Transverse colon (tissue), 4 donors: Measurements from ENCODE around the gene BSND. TPM values are rescaled to one million over a fixed set of nuclear protein-coding genes. Genes with fewer than 3 reads are reported as not detected.
A peak's percentile ranks its signal among the peaks of the same experiment; 100 is the strongest.

Source experiments
- DNase-seq: peaks from one replicate; pipeline ENCODE4 v3.0.0-alpha.2; 2019
- H3K27ac ChIP-seq, 4 donors: fragments of 200-600 bp; sonication (generic); 2 replicates each; pipeline ENCODE4 v1.5.1; 2016 to 2018; ENCODE audit warnings: inconsistent platforms in 4 of 4
- H3K27me3 ChIP-seq: fragments of 200-600 bp; sonication (generic); 2 replicates; pipeline ENCODE4 v1.5.1; 2017; ENCODE audit warnings: inconsistent platforms
- H3K36me3 ChIP-seq, 4 donors: fragments of 200-600 bp; sonication (generic); 2 replicates each; pipeline ENCODE4 v1.5.1; 2017 to 2019; ENCODE audit warnings: inconsistent platforms in 4 of 4
- H3K4me1 ChIP-seq, 4 donors: fragments of 200-600 bp; sonication (generic); 2 replicates each; pipeline ENCODE4 v1.5.1; 2017 to 2020; ENCODE audit warnings: inconsistent platforms in 4 of 4
- H3K4me3 ChIP-seq, 4 donors: fragments of 200-600 bp; sonication (generic); 1 replicate in 1 of 4; 2 replicates in 3 of 4; pipeline versions ENCODE4 v1.5.1 to v1.6.1; 2017 to 2019; ENCODE audit warnings: inconsistent platforms in 4 of 4
- H3K9me3 ChIP-seq, 2 donors: fragments of 200-600 bp; sonication (generic); 2 replicates each; pipeline ENCODE4 v1.5.1; 2017 to 2019; ENCODE audit warnings: inconsistent platforms in 2 of 2
- EP300 ChIP-seq: sonication (generic); formaldehyde crosslinking; IDR thresholded peaks from one replicate; pipeline ENCODE4 v1.6.1; 2017; ENCODE audit warnings: antibody characterized with exemption, low read depth
- POLR2A ChIP-seq: fragments of 450-650 bp; IDR thresholded peaks from one replicate; pipeline ENCODE4 v1.6.1; 2016; ENCODE audit warnings: antibody characterized with exemption, mild to moderate bottlenecking, moderate library complexity
- POLR2AphosphoS5 ChIP-seq, 3 donors: sonication (generic); formaldehyde crosslinking; IDR thresholded peaks; one replicate each; pipeline ENCODE4 v1.6.1; 2016; ENCODE audit warnings: antibody characterized with exemption in 3 of 3
- WGBS, 2 donors: methylation state at CpG; one replicate each; pipeline ENCODE4 v1.1.5; 2018; ENCODE audit warnings: low coverage in 1 of 2; 5-methylcytosine and 5-hydroxymethylcytosine counted together
- in situ Hi-C, 4 donors: fragments of 200-750 bp; cut with MboI; loops; one replicate each; pipeline versions ENCODE4 v1.15.0 to v1.15.1; 2017; ENCODE audit warnings: low sequenced_read_pairs in 3 of 4, low pct_ligation_motif_present in 1 of 4, low pct_unique_long_range_greater_than_20kb in 1 of 4
- intact Hi-C: fragments of 100-400 bp; cut with DNase I; formaldehyde crosslinking; loops from one replicate; pipeline ENCODE4 v1.15.1; 2023; ENCODE audit warnings: low total_unique reads
- total RNA-seq, 4 donors: library from RNA; depleted of rRNA; stranded (reverse); fragments of >200 nt; gene quantifications; one replicate each; pipeline ENCODE4 v1.1.0, GENCODE V29; 2016
- TF ChIP-seq, protein P1 (sequence below), 5 experiments: fragments of 200-600 bp in 3 of 5; fragments of 450-650 bp in 2 of 5; sonication (generic) in 3 of 5; IDR thresholded peaks; 1 replicate in 2 of 5; 2 replicates in 3 of 5; pipeline ENCODE4 v1.5.1; 2016 to 2017; ENCODE audit warnings: antibody characterized with exemption in 5 of 5, inconsistent platforms in 3 of 5, mild to moderate bottlenecking in 2 of 5, moderate library complexity in 1 of 5

BSND gene
- total RNA-seq, 4 donors from 2014 or later, result not detected

GRCh38 chr1:54951810-54952226 is 46.9 kb upstream of the BSND start:
- TF ChIP-seq POLR2AphosphoS5 (IDR thresholded peaks at IDR 0.05) (no peak), POLR2A (no peak), EP300 (no peak)
- TF ChIP-seq, protein P1, sequence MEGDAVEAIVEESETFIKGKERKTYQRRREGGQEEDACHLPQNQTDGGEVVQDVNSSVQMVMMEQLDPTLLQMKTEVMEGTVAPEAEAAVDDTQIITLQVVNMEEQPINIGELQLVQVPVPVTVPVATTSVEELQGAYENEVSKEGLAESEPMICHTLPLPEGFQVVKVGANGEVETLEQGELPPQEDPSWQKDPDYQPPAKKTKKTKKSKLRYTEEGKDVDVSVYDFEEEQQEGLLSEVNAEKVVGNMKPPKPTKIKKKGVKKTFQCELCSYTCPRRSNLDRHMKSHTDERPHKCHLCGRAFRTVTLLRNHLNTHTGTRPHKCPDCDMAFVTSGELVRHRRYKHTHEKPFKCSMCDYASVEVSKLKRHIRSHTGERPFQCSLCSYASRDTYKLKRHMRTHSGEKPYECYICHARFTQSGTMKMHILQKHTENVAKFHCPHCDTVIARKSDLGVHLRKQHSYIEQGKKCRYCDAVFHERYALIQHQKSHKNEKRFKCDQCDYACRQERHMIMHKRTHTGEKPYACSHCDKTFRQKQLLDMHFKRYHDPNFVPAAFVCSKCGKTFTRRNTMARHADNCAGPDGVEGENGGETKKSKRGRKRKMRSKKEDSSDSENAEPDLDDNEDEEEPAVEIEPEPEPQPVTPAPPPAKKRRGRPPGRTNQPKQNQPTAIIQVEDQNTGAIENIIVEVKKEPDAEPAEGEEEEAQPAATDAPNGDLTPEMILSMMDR (IDR thresholded peaks at IDR 0.05), result no peak
- no peak overlapping the region for H3K4me3 ChIP-seq
- no peaks in the 10 kb centered on the region for H3K9me3 ChIP-seq
- in situ Hi-C loops (loop anchor here in 1 of 4 donors (5.0 kb wide), 1 partner anchor 45 kb away; the partner anchor contains the start of gene BSND), intact Hi-C loops (loop anchor here (2.0 kb wide), 1 partner anchor 45 kb away; no protein-coding TSS in a partner anchor)
- DNase-seq, result no peak
- no peaks in the 10 kb centered on the region for H3K36me3 ChIP-seq
- 88 to 95% methylated on average over 3 to 4 of the region's 4 CpGs for WGBS, 2 donors
- peaks cover 3 to 19% (median 11%) of the 10 kb centered on the region in 4 donors for H3K4me1 ChIP-seq
- H3K27me3 ChIP-seq, result no peaks in the 10 kb centered on the region
- no peak overlapping the region for H3K27ac ChIP-seq

DNA sequence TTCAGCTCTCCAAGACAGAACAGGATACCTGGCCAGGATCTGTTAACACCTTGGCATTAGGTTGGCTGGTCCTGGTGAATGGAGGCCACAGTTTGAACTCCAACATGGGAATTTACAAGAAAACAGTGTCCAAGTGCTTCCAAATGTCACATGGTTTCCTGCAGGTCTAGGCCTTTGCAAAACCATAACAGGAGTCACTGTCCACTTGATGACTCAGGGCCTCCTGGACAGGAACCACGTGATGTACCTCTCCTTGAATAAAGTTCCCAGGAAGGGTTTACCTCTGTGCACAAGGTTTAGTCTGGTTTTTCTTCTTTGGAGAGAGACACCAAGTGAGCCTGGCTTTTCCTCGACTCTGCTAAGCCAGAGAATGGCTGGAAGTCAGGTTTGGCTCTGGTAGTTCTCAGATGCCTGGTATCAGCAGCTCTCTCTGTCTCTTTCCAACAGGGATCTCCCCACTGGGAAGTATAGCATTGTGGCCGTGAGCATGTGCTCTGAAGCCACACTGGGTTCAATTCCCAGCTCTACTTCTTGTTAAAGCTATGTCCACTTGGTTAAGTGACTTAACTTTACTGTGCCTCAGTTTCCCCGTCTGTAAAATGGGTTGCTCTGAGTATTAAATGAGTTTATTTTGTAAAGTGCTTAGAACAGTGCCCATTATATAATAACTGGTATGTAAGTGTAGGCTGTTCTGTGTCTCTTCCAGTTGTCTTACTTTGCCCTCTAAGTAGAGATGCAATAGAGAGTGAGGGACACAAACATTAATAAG is 45.6 kb upstream of the BSND start:
- peaks cover 0 to 5% of the 10 kb centered on the region in 2 donors for H3K9me3 ChIP-seq
- no peak overlapping the region for H3K4me3 ChIP-seq
- DNase-seq, result no peak
- in situ Hi-C loops, result loop anchor here in 1 of 4 donors (5.0 kb wide), 1 partner anchor 44 kb away; the partner anchor contains the start of gene BSND
- H3K4me1 ChIP-seq, result peaks cover 3 to 19% (median 11%) of the 10 kb centered on the region in 4 donors
- TF ChIP-seq POLR2A (no peak), EP300 (no peak), POLR2AphosphoS5 (IDR thresholded peaks at IDR 0.05) (no peak)
- TF ChIP-seq, protein P1 (IDR thresholded peaks at IDR 0.05), result no peak
- H3K27me3 ChIP-seq, result no peaks in the 10 kb centered on the region
- H3K27ac ChIP-seq, result no peak overlapping the region
- intact Hi-C loops, result no loop called here
- no peaks in the 10 kb centered on the region for H3K36me3 ChIP-seq
- 89 to 94% methylated on average over 3 to 4 of the region's 4 CpGs for WGBS, 2 donors

DNA sequence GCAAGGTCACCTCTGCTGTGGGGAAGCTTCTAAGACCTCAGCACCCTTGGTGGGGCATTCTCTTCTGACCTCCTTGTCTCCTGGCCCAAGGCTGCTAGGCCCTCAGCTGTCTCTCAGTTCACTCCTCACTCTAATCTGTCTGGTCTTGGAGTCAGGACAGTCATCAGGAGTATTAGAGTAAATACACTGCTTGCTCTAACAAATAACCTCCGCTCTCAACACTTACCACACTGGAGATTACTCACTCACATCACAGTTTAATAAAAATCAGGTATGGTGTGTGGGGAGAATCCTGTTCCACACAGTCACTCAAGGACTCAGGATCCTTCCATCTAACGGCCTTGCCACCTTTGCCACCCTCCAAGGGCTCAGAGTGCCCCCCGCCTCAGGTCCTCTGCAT is 44.9 kb upstream of the BSND start:
- TF ChIP-seq, protein P1 (IDR thresholded peaks at IDR 0.05), result no peak
- TF ChIP-seq POLR2AphosphoS5 (IDR thresholded peaks at IDR 0.05) (no peak), EP300 (no peak), POLR2A (no peak)
- 67% methylated on average over 3 of the region's 3 CpGs for WGBS, 2 donors
- H3K9me3 ChIP-seq, result peaks cover 0 to 5% of the 10 kb centered on the region in 2 donors
- no peaks in the 10 kb centered on the region for H3K36me3 ChIP-seq
- intact Hi-C loops, result no loop called here
- no peaks in the 10 kb centered on the region for H3K27me3 ChIP-seq
- H3K27ac ChIP-seq, result no peak overlapping the region
- H3K4me1 ChIP-seq, result peaks cover 3 to 19% (median 11%) of the 10 kb centered on the region in 4 donors
- no peak for DNase-seq
- H3K4me3 ChIP-seq, result no peak overlapping the region
- in situ Hi-C loops, result loop anchor here in 1 of 4 donors (5.0 kb wide), 1 partner anchor 43 kb away; the partner anchor contains the start of gene BSND

- no peak for DNase-seq
- Histone ChIP-seq H3K27ac (peak overlapping the region in 2 of 4 donors; percentile 21 to 25), H3K27me3 (no peaks in the 10 kb centered on the region), H3K9me3 (peaks cover 0 to 5% of the 10 kb centered on the region in 2 donors), H3K36me3 (no peaks in the 10 kb centered on the region), H3K4me1 (peaks cover 2 to 16% (median 9%) of the 10 kb centered on the region in 4 donors), H3K4me3 (no peak overlapping the region)
- intact Hi-C loops, result no loop called here
- TF ChIP-seq, protein P1 (IDR thresholded peaks at IDR 0.05), result no peak
- TF ChIP-seq POLR2AphosphoS5 (IDR thresholded peaks at IDR 0.05), result no peak
- TF ChIP-seq EP300, result no peak
- no peak for TF ChIP-seq POLR2A
- WGBS, 2 donors, result 17 to 36% methylated on average over 1 of the region's 1 CpG
- in situ Hi-C loops, result no loop called here
These were observed 43.4 kb upstream of the BSND start for GRCh38 chr1:54955359-54955758.
